GM12878 (cell line): ENCODE measurements around the gene PREB.

Source experiments
- CTCF ChIP-seq, 3 experiments: IDR thresholded peaks in 2 of 3; conservative IDR thresholded peaks in 1 of 3; 2 replicates each; pipeline ENCODE4 v1.5.1; 2011; ENCODE audit warnings: low read depth in 3 of 3, low read length in 3 of 3, mild to moderate bottlenecking in 3 of 3, control low read depth in 2 of 3, moderate library complexity in 2 of 3, inconsistent platforms in 1 of 3, mixed read lengths in 1 of 3; ENCODE audit not compliant: control insufficient read depth in 2 of 3, insufficient read depth in 1 of 3; ENCODE audit errors: extremely low read depth in 1 of 3
- POLR2A ChIP-seq: IDR thresholded peaks from 2 replicates; pipeline ENCODE4 v1.6.1; 2011; ENCODE audit warnings: low read depth, mild to moderate bottlenecking, low read length
- RB1 ChIP-seq: fragments of 450-650 bp; formaldehyde crosslinking; IDR thresholded peaks from 2 replicates; pipeline ENCODE4 v1.6.1; 2017; ENCODE audit warnings: mild to moderate bottlenecking, borderline replicate concordance
- TF ChIP-seq, protein P1 (sequence below): fragments of 450-650 bp; IDR thresholded peaks from 2 replicates; pipeline ENCODE4 v1.6.1; 2017; ENCODE audit warnings: mild to moderate bottlenecking
- TF ChIP-seq, protein P2 (sequence below): IDR thresholded peaks from 2 replicates; pipeline ENCODE4 v1.6.1; 2012; ENCODE audit warnings: low read depth, low read length, improper control_type of control experiment

DNA sequence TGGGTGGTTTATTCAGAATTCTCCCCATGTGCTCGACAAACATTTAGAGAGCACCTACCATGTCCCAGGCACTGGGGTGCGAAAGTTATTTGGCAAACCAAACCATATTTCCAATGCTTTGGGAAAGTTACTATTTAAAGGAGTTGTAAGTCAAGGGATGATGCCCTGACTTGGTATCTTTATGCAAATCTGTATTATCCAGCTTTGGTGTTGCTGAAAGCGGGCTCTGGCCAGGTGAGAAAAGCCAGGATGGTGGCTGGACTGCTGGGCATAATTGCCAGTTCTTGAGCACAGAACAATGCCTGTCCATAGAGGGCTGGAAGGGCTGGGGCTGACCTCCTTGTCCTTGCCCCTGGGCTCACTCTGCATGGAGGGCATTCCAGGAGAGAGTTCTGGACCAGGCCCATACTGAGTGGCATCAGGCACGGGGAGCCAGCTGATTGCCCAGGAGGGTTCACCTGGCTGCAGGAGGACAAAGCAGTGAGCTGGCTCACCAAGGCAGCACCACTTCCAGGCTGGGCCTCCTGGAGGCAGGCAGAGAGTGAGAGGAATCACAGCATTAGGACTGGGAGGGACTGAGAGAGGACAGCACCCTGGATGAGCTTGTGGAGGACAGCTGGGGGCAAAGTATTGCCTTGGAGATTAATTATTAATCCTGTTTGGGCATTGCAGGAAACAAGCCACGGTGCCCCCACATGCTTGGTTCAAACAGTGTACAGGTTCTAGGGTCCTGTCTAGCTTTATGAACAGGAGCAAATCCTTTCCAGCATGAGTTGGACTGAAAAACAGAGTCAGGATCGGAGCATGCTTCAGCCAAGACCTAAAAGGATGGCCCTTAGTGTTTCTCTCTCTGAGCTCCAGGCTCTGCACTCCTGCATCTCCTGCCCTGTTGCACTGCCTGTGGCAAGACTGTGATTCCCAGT, 40.7 kb downstream of the PREB start:
- TF ChIP-seq CTCF (IDR thresholded peaks at IDR 0.05 in 2 of 3, conservative IDR thresholded peaks at IDR 0.05 in 1 of 3; ENCODE audit: control insufficient read depth in 2 of 3, extremely low read depth in 1 of 3, insufficient read depth in 1 of 3, low read depth in 3 of 3, low read length in 3 of 3) (no peak), RB1 (no peak), POLR2A (no peak)
- TF ChIP-seq, protein P1, sequence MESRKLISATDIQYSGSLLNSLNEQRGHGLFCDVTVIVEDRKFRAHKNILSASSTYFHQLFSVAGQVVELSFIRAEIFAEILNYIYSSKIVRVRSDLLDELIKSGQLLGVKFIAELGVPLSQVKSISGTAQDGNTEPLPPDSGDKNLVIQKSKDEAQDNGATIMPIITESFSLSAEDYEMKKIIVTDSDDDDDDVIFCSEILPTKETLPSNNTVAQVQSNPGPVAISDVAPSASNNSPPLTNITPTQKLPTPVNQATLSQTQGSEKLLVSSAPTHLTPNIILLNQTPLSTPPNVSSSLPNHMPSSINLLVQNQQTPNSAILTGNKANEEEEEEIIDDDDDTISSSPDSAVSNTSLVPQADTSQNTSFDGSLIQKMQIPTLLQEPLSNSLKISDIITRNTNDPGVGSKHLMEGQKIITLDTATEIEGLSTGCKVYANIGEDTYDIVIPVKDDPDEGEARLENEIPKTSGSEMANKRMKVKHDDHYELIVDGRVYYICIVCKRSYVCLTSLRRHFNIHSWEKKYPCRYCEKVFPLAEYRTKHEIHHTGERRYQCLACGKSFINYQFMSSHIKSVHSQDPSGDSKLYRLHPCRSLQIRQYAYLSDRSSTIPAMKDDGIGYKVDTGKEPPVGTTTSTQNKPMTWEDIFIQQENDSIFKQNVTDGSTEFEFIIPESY, result no peak
- TF ChIP-seq, protein P2, sequence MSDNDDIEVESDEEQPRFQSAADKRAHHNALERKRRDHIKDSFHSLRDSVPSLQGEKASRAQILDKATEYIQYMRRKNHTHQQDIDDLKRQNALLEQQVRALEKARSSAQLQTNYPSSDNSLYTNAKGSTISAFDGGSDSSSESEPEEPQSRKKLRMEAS, result no peak
